Activated naive CD4-positive, alpha-beta T cell treated with anti-CD3 and anti-CD28 coated beads, Interleukin-2, amount 10 ng/mL, durations not matched to agents 5 hours and 36 hours (primary cell): ENCODE measurements around the gene ZBTB42. TPM values are rescaled to one million over a fixed set of nuclear protein-coding genes. Genes with fewer than 3 reads are reported as not detected.

Experiments used
- total RNA-seq, 2 experiments: library from RNA; stranded (reverse); gene quantifications; one replicate each; pipeline ENCODE4 v1.2.3, GENCODE V29; 2021

Gene ZBTB42
- total RNA-seq = 1 to 10 TPM; 5.1 to 5.6 TPM

DNA sequence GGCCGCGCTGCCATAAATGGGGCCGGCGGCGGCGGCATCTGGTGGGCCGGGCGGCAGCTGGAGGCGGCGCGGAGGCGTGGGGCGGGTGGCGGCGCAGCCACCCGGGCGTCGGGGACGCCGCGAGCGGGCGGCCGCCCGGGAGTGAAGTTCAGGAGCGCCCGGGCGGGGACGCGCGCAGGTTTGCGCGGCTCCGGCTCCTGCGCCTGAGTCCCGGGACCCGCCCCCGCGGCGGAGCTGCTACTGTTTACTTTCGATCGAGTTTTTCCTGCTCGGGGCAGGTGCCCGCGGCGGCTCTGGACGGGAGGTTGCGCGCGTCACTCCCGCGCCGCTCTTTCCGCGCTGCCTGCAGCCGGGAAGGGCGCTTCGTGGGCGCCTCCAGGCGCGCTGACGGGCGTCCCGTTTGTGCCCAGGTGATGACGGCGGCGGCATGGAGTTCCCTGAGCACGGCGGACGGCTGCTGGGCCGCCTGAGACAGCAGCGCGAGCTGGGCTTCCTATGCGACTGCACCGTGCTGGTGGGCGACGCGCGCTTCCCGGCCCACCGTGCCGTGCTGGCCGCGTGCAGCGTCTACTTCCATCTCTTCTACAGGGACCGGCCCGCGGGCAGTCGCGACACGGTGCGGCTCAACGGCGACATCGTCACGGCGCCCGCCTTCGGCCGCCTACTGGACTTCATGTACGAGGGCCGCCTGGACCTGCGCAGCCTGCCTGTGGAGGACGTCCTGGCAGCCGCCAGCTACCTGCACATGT lies at the start of gene ZBTB42:
TSS of gene ZBTB42 (plus strand) at position 331 of the 749 bp plus-strand sequence. CDS start at position 428, 97 bp downstream.

GRCh38 chr14:104752735-104753527 lies 48.0 kb upstream of the ZBTB42 start, which contains the start of gene SIVA1:
Gene SIVA1 (plus strand): TSS chr14:104753147. CDS start chr14:104753202, 55 bp downstream.

DNA sequence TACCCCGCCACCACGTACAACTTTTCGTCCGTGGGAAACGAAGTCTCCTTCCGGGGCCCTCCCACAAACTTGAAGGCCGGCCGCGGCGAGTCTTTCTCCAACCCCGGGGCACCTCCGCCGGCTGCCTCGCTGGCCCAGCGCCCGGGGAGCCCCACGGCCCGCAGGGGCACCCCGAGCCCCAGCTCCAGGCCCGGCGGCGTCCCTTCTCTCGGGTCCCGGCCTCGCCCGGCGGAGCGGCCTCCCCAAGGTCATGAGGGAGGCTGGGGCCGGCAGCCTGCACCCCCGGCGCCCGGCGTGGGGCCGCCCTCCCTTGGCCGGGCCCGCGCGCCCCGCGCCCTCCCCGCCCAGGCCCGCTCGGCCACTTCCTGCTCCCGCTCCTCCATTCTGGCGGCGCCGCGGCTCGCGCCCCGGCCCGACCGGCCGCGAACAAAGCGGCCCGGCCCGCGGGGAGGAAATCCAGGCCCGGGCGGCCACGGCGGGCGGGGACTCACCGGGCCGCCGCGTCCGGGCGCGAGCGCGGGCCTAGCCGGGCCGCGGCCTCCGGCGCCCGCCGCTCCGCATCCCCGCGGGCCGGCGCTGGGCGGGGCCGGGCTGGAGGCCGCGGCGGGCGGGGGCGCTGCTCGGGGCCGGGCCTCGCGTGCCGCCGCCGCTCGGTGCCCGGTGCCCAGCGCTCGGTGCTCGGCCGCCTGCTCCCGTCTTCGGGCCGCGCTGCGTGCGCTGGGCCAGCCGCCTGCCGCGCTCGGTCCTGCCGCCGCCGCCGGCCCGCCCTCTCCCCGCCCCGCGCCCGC lies 5.7 kb upstream of the ZBTB42 start, which contains the start of gene AKT1:
TSS of gene AKT1 (minus strand) at position 756 of the 788 bp plus-strand sequence. CDS start 3,105 bp downstream, outside the sequence.

Other genes starting within 250 kb of the ZBTB42 start
- not detected for gene C14orf180, start 221.3 kb upstream of the ZBTB42 start, total RNA-seq
- gene TMEM179, start 196.3 kb upstream of the ZBTB42 start, total RNA-seq = not detected
- gene INF2, start 111.5 kb upstream of the ZBTB42 start, total RNA-seq = 100 to 1,000 TPM; 208 to 216 TPM
- under 1 TPM; 0.51 to 0.96 TPM for gene ADSS1, start 76.9 kb upstream of the ZBTB42 start, total RNA-seq
- 10 to 100 TPM; 76.5 to 84.2 TPM for gene SIVA1, start 48.0 kb upstream of the ZBTB42 start, total RNA-seq
- 100 to 1,000 TPM; 137 to 139 TPM for gene AKT1, start 5.4 kb upstream of the ZBTB42 start, total RNA-seq
- gene CEP170B, start 64.2 kb downstream of the ZBTB42 start, total RNA-seq = 1 to 10 TPM; 4.7 to 4.9 TPM
- not detected for gene PLD4, start 123.8 kb downstream of the ZBTB42 start, total RNA-seq
- under 1 TPM in 1 of 2 experiments, not detected in 1; 0.07 TPM for gene AHNAK2, start 177.3 kb downstream of the ZBTB42 start, total RNA-seq
- gene CLBA1, start 184.7 kb downstream of the ZBTB42 start, total RNA-seq = under 1 TPM; 0.43 to 0.48 TPM
- 10 to 100 TPM; 39.9 to 42.4 TPM for gene CDCA4, start 220.0 kb downstream of the ZBTB42 start, total RNA-seq